Colonic mucosa (tissue), 4 donors: ENCODE data around the gene ANKRD7. TPM values are rescaled to one million over a fixed set of nuclear protein-coding genes. Genes with fewer than 3 reads are reported as not detected.

Experiments used
- DNase-seq: peaks from one replicate; pipeline ENCODE4 v3.0.0-alpha.2; 2020
- H3K27ac ChIP-seq: fragments of 200-600 bp; one replicate; pipeline ENCODE4 v1.8.0; 2021
- H3K27me3 ChIP-seq: fragments of 200-600 bp; one replicate; pipeline ENCODE4 v1.8.0; 2021
- H3K36me3 ChIP-seq: fragments of 200-600 bp; one replicate; pipeline ENCODE4 v1.8.0; 2021
- H3K4me1 ChIP-seq: fragments of 200-600 bp; one replicate; pipeline ENCODE4 v1.8.0; 2021; ENCODE audit warnings: mild to moderate bottlenecking
- H3K4me3 ChIP-seq: fragments of 200-600 bp; one replicate; pipeline ENCODE4 v1.8.0; 2021
- H3K9ac ChIP-seq, 2 donors: one replicate each; pipeline ENCODE4 v1.7.0; 2013; ENCODE audit warnings: control low read depth in 2 of 2, low read depth in 2 of 2, low read length in 2 of 2
- H3K9me3 ChIP-seq: fragments of 200-600 bp; one replicate; pipeline ENCODE4 v1.8.0; 2021
- intact Hi-C: fragments of 100-400 bp; cut with DNase I; formaldehyde crosslinking; loops from one replicate; pipeline ENCODE4 v1.14.1; 2022
- total RNA-seq, 2 donors: library from RNA; stranded (reverse); fragmentation: NEBNext Ultra II Directional in 1 of 2; extraction: Animal tissue kit (Norgen Biotek cat#: 25700) in 1 of 2; gene quantifications; one replicate each; pipeline ENCODE4 v1.2.1, GENCODE V29; 2021
- TF ChIP-seq, protein P1 (sequence below): fragments of 200-600 bp; IDR thresholded peaks from one replicate; pipeline ENCODE4 v1.8.0; 2022; ENCODE audit warnings: antibody characterized with exemption, mild to moderate bottlenecking
- donor health status: healthy.
- donor health status: DM: no; HTN: no; CAD: no.
- donor health status: DM: no; HTN: no; CAD: no.

ANKRD7 gene
- total RNA-seq, 2 donors from 2014 or later = not detected

DNA sequence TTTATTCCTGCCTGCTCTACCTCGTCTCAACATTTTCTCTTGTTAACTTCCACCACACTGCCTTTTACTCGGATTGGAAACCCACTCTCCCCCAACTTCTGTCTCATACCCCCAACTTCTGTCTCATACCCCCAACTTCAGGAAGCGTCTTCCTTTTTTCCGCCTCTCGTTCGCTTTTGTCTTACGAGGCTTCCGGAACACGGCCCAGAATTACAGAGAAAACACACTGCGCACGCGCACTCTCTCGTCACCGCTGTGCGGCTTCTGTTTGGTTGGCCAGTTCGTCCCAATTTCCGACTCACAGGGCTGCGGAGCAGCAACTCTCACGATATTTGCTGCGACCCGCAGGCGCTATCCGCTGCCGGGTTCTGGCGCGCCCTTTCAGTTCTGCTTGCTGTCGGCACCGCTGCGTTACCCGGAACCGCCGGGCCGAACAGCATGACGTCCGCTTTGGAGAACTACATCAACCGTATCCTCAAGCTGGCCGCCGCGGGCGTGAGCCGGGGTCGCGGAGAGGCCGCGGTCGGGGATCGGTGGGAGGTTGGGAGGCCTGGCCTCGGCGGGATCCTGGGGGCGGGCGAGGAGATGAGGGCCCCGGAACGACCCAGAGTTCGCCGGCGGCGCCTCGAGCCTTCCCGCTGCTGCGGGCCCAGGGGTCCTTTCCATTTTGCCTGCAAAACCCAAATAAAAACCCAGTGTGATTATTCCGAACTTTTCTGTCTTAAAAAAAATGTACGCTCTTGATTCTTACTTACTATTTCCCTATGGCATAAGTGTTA is 40.5 kb upstream of the ANKRD7 start, which contains the start of gene LSM8:
LSM8 (plus strand) TSS at position 379 of the 779 bp plus-strand sequence; CDS start at position 439, 60 bp downstream.
- DNase-seq = peak; percentile 98
- Histone ChIP-seq H3K36me3 (no peaks in the 10 kb centered on the region), H3K27me3 (no peaks in the 10 kb centered on the region), H3K9me3 (no peaks in the 10 kb centered on the region), H3K4me3 (peak within 1 kb of the TSS; percentile 83), H3K27ac (peak within 1 kb of the TSS; percentile 87), H3K4me1 (peaks cover 15% of the 10 kb centered on the region), H3K9ac (peak within 1 kb of the TSS; percentile 85 to 91)
- TF ChIP-seq, protein P1, sequence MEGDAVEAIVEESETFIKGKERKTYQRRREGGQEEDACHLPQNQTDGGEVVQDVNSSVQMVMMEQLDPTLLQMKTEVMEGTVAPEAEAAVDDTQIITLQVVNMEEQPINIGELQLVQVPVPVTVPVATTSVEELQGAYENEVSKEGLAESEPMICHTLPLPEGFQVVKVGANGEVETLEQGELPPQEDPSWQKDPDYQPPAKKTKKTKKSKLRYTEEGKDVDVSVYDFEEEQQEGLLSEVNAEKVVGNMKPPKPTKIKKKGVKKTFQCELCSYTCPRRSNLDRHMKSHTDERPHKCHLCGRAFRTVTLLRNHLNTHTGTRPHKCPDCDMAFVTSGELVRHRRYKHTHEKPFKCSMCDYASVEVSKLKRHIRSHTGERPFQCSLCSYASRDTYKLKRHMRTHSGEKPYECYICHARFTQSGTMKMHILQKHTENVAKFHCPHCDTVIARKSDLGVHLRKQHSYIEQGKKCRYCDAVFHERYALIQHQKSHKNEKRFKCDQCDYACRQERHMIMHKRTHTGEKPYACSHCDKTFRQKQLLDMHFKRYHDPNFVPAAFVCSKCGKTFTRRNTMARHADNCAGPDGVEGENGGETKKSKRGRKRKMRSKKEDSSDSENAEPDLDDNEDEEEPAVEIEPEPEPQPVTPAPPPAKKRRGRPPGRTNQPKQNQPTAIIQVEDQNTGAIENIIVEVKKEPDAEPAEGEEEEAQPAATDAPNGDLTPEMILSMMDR = no peak
- intact Hi-C loops = no loop called here

DNA sequence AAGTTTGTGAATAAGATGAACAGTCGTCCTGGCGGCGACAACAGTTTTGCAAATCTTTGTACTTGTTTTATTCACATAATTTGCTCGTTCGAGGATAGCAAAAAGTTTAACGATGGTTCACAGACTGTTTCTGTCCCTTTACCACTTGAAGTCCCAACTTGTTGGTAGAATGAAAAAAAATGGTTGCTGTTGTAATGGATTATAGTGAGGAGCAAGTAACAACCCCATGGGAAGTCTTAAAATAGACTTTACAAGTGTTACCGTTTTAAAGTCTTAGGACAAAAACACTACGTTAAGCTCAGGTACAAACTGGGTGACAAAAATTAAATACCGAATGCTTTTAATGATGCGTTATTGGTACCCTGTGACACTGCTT is 40.0 kb upstream of the ANKRD7 start:
- no peaks in the 10 kb centered on the region for H3K27me3 ChIP-seq
- no peaks in the 10 kb centered on the region for H3K36me3 ChIP-seq
- TF ChIP-seq, protein P1 = no peak
- peaks cover 15% of the 10 kb centered on the region for H3K4me1 ChIP-seq
- H3K4me3 ChIP-seq = peak overlapping the region; percentile 83
- H3K9ac ChIP-seq = peak overlapping the region; percentile 85 to 91
- intact Hi-C loops = no loop called here
- no peak for DNase-seq
- H3K27ac ChIP-seq = peak overlapping the region; percentile 87
- no peaks in the 10 kb centered on the region for H3K9me3 ChIP-seq

DNA sequence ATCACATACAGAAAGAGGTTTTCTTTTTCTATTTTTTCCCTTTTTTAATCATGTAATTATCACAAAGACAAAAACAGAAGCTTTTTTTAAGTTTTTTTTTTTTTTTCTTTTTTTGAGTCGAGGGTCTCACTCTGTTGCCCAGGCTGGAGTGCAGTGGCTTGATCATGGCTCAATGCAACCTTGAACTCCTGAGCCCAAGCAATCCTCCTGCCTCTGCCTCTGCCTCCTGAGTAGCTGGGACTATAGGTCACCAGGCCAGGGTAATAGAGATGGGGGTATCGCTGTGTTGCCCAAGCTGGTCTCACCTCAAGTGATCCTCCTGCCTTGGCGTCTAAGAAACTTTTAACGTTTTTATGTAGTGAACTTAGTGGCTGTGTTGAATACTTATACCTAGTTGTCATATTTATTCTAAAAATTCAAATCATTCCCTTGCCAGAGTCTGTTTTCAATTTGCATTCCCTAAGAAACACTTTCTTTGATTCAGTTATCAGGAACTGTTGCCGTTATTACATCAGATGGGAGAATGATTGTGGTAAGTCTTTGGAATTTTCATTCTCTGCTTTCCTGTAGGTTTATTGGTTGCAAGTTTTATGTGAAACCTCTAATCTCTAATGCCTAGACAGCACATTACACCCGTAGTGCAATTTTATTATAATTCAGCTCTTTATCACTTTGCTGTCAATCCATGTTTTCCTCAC is 39.2 kb upstream of the ANKRD7 start:
- intact Hi-C loops = no loop called here
- Histone ChIP-seq H3K9ac (peak overlapping the region in 1 of 2 donors; percentile 91), H3K27ac (no peak overlapping the region), H3K27me3 (no peaks in the 10 kb centered on the region), H3K4me1 (peaks cover 15% of the 10 kb centered on the region), H3K4me3 (peak overlapping the region; percentile 83), H3K36me3 (no peaks in the 10 kb centered on the region), H3K9me3 (no peaks in the 10 kb centered on the region)
- TF ChIP-seq, protein P1 = no peak
- DNase-seq = no peak

DNA sequence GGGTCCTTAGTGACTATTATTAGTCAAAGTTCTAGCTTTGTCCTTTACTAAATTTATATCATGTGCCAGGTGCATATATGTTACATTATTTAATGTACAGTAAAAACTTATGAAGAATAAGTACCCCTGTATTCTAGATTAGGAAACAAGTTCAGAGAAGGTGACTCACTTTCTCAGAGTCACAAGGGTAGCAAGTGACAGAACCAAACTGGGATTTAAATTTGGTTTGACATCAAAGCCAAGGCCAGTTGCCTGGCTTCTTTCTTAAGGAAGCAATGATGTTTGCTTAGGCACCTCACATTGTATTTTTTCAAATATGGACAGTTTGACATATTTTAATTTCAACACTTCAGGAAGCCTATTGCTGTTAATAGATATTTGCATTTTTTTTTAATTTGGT is 38.0 kb upstream of the ANKRD7 start:
- Histone ChIP-seq H3K9ac (no peak overlapping the region), H3K9me3 (no peaks in the 10 kb centered on the region), H3K36me3 (no peaks in the 10 kb centered on the region), H3K4me1 (peaks cover 15% of the 10 kb centered on the region), H3K4me3 (no peak overlapping the region), H3K27me3 (no peaks in the 10 kb centered on the region), H3K27ac (no peak overlapping the region)
- TF ChIP-seq, protein P1 = no peak
- no peak for DNase-seq
- intact Hi-C loops = no loop called here

DNA sequence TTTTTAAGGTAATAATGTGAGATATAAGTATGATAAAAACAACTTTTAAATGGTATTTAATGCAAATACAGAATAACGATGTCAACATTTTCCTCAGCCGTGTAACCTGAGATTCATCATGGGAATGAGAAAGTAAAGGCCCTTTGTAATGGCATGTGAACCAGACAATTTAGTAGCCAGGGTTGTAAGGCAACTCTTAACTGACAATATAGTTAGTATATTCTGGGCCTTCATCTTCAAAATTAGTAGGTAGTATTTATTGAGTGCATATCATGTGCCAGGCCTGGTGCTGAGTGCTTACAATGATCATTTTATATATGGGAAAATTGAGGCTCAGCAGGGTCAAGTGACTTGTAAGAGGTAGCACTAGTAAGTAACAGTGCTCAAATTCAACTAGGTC is 29.9 kb upstream of the ANKRD7 start:
- no peak overlapping the region for H3K9ac ChIP-seq
- DNase-seq = no peak
- H3K4me1 ChIP-seq = no peaks in the 10 kb centered on the region
- H3K27me3 ChIP-seq = no peaks in the 10 kb centered on the region
- no peak overlapping the region for H3K27ac ChIP-seq
- TF ChIP-seq, protein P1 = no peak
- intact Hi-C loops = no loop called here
- H3K9me3 ChIP-seq = no peaks in the 10 kb centered on the region
- H3K4me3 ChIP-seq = no peak overlapping the region
- no peaks in the 10 kb centered on the region for H3K36me3 ChIP-seq
